Upper lobe of left lung (tissue), 6 donors: ENCODE measurements around the gene SNX33. TPM values are rescaled to one million over a fixed set of nuclear protein-coding genes. Genes with fewer than 3 reads are reported as not detected.

Experiments used
- ATAC-seq, 2 donors: fragments of 200-7000 bp; cut with Tn5 transposase; one replicate each; pipeline ENCODE4 v1.9.1; 2022; ENCODE audit warnings: mild to moderate bottlenecking in 2 of 2, moderate library complexity in 2 of 2; ENCODE audit not compliant: low FRiP score in 2 of 2
- DNase-seq, 2 donors: peaks; one replicate each; pipeline ENCODE4 v3.0.0-alpha.2; 2019 to 2020
- H3K27ac ChIP-seq, 4 donors: fragments of 200-600 bp; sonication (generic); one replicate each; pipeline ENCODE4 v1.5.1; 2016 to 2019
- H3K27me3 ChIP-seq, 4 donors: fragments of 200-600 bp; sonication (generic); one replicate each; pipeline ENCODE4 v1.5.1; 2017 to 2019
- H3K36me3 ChIP-seq, 4 donors: fragments of 200-600 bp; sonication (generic); one replicate each; pipeline ENCODE4 v1.5.1; 2016 to 2019
- H3K4me1 ChIP-seq, 4 donors: fragments of 200-600 bp; sonication (generic); one replicate each; pipeline ENCODE4 v1.5.1; 2018 to 2019
- H3K4me3 ChIP-seq, 4 donors: fragments of 200-600 bp; sonication (generic); one replicate each; pipeline ENCODE4 v1.5.1; 2017 to 2019; ENCODE audit warnings: mild to moderate bottlenecking in 2 of 4, moderate library complexity in 1 of 4
- H3K9me3 ChIP-seq, 4 donors: fragments of 200-600 bp; sonication (generic); one replicate each; pipeline ENCODE4 v1.5.1; 2018 to 2019
- EP300 ChIP-seq, 4 donors: sonication (generic); formaldehyde crosslinking; IDR thresholded peaks; one replicate each; pipeline ENCODE4 v1.5.1; 2017; ENCODE audit warnings: antibody characterized with exemption in 4 of 4, control low read depth in 2 of 4
- POLR2A ChIP-seq, 4 donors: fragments of 450-650 bp; IDR thresholded peaks; one replicate each; pipeline ENCODE4 v1.5.1; 2016 to 2017; ENCODE audit warnings: antibody characterized with exemption in 4 of 4, mild to moderate bottlenecking in 2 of 4
- POLR2AphosphoS5 ChIP-seq, 2 donors: sonication (generic); formaldehyde crosslinking; IDR thresholded peaks; one replicate each; pipeline ENCODE4 v1.5.1; 2017; ENCODE audit warnings: antibody characterized with exemption in 2 of 2
- WGBS, 2 donors: methylation state at CpG; one replicate each; pipeline ENCODE4 v1.1.5; 2017 to 2018; 5-methylcytosine and 5-hydroxymethylcytosine counted together
- total RNA-seq, 6 donors: library from RNA; depleted of rRNA in 4 of 6; stranded (reverse); fragments of >200 nt in 4 of 6; gene quantifications; one replicate each; pipeline versions ENCODE4 v1.1.0 to v1.2.1, GENCODE V29; 2016 to 2021
- TF ChIP-seq, protein P1 (sequence below), 6 experiments: fragments of 450-650 bp in 4 of 6; fragments of 200-600 bp in 2 of 6; sonication (generic) in 2 of 6; IDR thresholded peaks; one replicate each; pipeline ENCODE4 v1.5.1; 2016 to 2019; ENCODE audit warnings: antibody characterized with exemption in 6 of 6
- donor health status: DM: no; HTN: no; CAD: no; lungs with moderate emphysema.
- donor health status: DM: no; HTN: yes; CAD: no; lungs with severe emphysema.

SNX33 gene, protein sequence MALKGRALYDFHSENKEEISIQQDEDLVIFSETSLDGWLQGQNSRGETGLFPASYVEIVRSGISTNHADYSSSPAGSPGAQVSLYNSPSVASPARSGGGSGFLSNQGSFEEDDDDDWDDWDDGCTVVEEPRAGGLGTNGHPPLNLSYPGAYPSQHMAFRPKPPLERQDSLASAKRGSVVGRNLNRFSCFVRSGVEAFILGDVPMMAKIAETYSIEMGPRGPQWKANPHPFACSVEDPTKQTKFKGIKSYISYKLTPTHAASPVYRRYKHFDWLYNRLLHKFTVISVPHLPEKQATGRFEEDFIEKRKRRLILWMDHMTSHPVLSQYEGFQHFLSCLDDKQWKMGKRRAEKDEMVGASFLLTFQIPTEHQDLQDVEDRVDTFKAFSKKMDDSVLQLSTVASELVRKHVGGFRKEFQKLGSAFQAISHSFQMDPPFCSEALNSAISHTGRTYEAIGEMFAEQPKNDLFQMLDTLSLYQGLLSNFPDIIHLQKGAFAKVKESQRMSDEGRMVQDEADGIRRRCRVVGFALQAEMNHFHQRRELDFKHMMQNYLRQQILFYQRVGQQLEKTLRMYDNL
- total RNA-seq = 10 to 100 TPM; 26.7 to 46.1 (median 31.7) TPM

DNA sequence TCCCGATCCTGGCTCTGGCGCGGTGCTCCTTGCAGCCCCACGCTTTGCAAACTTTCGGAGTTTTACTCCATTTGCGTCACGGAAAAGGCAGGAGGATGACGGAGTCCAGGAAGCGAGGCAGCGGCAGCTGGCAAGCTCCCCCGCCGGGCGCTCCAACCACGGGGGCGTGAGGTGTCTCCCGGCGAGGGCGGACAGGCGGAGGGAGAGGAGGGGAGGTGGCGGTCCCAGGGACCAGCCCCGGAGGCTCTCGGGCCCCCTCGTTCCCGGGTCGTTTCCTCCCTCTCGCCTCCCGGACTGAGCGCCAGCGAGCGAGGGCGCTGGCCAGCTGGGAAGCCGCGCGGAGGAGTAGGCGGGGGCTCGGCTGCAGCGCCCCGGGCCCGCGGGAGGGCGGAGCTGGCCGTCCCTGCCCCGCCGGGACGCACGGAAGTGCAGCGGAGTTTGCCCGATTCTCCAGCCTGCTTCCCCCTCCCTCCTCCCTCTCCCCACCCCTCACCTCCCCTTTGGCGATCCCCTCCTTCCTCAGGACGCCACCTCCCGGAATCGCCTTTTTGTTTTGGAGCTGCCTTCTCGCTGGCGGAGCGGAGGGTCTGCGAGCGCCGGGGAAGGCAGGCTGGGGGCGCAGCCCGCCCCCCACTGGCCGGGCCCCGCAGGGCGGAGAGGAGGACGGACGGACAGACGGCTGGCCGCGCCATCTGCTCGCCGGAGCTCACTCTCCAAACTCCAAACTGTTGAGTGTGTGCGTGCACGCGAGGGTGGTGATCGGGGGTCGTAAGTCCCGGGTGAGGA, at the start of gene SNX33:
Gene SNX33 (plus strand): TSS at position 543 of the 786 bp plus-strand sequence. CDS start 1,191 bp downstream, outside the sequence.
- WGBS, 2 donors = 0 to 1% methylated on average over 19 to 40 of the region's 76 CpGs
- peak within 1 kb of the TSS; percentile 63 to 82 (median 78) for H3K4me3 ChIP-seq
- H3K4me1 ChIP-seq = peaks cover 46 to 55% (median 51%) of the 10 kb centered on the region in 4 donors
- H3K9me3 ChIP-seq = no peaks in the 10 kb centered on the region
- peaks cover 0 to 14% (median 2%) of the 10 kb centered on the region in 4 donors for H3K36me3 ChIP-seq
- no peaks in the 10 kb centered on the region for H3K27me3 ChIP-seq
- peak within 1 kb of the TSS; percentile 93 to 98 (median 96) for H3K27ac ChIP-seq
- ATAC-seq = peak; percentile 85 to 93
- DNase-seq = peak; percentile 82 to 95
- TF ChIP-seq EP300 (IDR thresholded peaks at IDR 0.05) (no peak), POLR2AphosphoS5 (IDR thresholded peaks at IDR 0.05) (peak; percentile 18 to 83), POLR2A (IDR thresholded peaks at IDR 0.05) (peak in 3 of 4 donors; percentile 36 to 92 (median 91))
- TF ChIP-seq, protein P1, sequence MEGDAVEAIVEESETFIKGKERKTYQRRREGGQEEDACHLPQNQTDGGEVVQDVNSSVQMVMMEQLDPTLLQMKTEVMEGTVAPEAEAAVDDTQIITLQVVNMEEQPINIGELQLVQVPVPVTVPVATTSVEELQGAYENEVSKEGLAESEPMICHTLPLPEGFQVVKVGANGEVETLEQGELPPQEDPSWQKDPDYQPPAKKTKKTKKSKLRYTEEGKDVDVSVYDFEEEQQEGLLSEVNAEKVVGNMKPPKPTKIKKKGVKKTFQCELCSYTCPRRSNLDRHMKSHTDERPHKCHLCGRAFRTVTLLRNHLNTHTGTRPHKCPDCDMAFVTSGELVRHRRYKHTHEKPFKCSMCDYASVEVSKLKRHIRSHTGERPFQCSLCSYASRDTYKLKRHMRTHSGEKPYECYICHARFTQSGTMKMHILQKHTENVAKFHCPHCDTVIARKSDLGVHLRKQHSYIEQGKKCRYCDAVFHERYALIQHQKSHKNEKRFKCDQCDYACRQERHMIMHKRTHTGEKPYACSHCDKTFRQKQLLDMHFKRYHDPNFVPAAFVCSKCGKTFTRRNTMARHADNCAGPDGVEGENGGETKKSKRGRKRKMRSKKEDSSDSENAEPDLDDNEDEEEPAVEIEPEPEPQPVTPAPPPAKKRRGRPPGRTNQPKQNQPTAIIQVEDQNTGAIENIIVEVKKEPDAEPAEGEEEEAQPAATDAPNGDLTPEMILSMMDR (IDR thresholded peaks at IDR 0.05) = peak in 5 of 6 experiments; percentile 50 to 70 (median 62)

DNA sequence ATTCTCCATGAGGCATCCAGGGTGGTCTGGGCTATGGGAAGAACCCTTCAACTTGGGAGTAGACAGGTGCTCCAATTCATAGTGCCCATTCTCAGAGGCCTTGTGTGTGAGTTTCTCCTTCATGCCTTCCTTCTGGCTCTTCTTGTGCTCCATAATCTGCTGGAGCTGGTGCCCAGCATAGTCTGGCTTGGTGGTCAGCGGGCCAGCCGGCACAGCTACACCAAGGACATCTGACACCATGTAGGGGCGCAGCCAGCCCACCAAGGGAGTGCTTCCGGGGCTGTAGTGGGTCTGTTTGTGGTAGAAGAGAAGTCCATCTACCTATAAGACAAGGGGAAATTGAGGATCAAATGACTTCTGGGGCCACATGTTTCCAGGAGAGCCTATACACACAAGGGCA, 49.4 kb upstream of the SNX33 start:
- DNase-seq (peak in 1 of 2 donors; percentile 23), ATAC-seq (no peak)
- H3K36me3 ChIP-seq = peaks cover 0 to 75% (median 17%) of the 10 kb centered on the region in 4 donors
- H3K27ac ChIP-seq = peak overlapping the region in 3 of 4 donors; percentile 13 to 46 (median 15)
- no peaks in the 10 kb centered on the region for H3K9me3 ChIP-seq
- 83% methylated on average over 1 to 4 of the region's 4 CpGs for WGBS, 2 donors
- no peak overlapping the region for H3K4me3 ChIP-seq
- no peak for TF ChIP-seq EP300 (IDR thresholded peaks at IDR 0.05)
- TF ChIP-seq POLR2AphosphoS5 (IDR thresholded peaks at IDR 0.05) = no peak
- TF ChIP-seq, protein P1 (IDR thresholded peaks at IDR 0.05) = no peak
- H3K4me1 ChIP-seq = peaks cover 4 to 20% (median 10%) of the 10 kb centered on the region in 4 donors
- no peaks in the 10 kb centered on the region for H3K27me3 ChIP-seq

DNA sequence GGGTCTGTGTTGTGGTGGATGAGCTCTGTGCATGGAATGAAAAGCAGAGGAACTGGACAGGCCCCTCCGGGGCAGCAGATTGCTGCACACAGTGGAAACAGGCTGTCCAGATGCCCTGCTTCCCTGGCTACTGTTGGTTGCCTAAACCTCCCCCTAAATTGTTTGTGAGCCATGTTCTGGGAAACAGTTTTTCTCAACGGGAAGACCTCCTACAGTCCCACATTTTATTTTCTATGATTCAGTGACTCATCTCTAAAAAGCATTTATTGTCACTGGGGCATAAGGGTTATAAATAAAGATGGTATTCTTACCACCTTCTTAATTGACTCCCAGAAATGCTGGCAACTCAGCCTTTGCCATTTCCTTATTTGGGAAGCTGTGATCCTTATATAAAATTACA, 48.3 kb upstream of the SNX33 start:
- DNase-seq (no peak), ATAC-seq (no peak)
- H3K4me3 ChIP-seq = no peak overlapping the region
- H3K9me3 ChIP-seq = no peaks in the 10 kb centered on the region
- H3K4me1 ChIP-seq = peaks cover 4 to 20% (median 10%) of the 10 kb centered on the region in 4 donors
- H3K27me3 ChIP-seq = no peaks in the 10 kb centered on the region
- H3K27ac ChIP-seq = peak overlapping the region in 2 of 4 donors; percentile 15 to 37
- WGBS, 2 donors = 44 to 49% methylated on average over 2 of the region's 2 CpGs
- peaks cover 0 to 75% (median 19%) of the 10 kb centered on the region in 4 donors for H3K36me3 ChIP-seq
- TF ChIP-seq POLR2A (IDR thresholded peaks at IDR 0.05) = no peak
- TF ChIP-seq, protein P1 (IDR thresholded peaks at IDR 0.05) = no peak
- TF ChIP-seq POLR2AphosphoS5 (IDR thresholded peaks at IDR 0.05) = no peak
- TF ChIP-seq EP300 (IDR thresholded peaks at IDR 0.05) = no peak

DNA sequence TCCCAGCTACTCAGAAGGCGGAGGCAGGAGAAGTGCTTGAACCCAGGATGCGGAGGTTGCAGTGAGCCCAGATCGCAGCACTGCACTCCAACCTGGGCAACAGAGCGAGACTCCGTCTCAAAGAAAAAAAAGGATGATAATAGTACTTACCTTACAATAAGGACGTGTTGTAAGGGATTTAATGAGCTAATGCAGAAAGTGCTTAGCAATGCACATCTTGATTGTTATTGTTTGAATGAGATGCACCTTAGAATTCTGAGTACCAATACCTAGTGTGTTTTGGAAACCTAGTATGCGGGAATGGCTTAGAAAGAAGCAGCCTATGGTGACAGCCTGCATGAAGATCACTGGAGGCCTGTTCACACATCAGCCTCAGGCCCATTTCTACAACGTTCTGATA, 41.7 kb upstream of the SNX33 start:
- H3K9me3 ChIP-seq = no peaks in the 10 kb centered on the region
- H3K27ac ChIP-seq = no peak overlapping the region
- ATAC-seq = no peak
- no peak overlapping the region for H3K4me3 ChIP-seq
- TF ChIP-seq EP300 (IDR thresholded peaks at IDR 0.05) = no peak
- TF ChIP-seq, protein P1 (IDR thresholded peaks at IDR 0.05) = no peak
- TF ChIP-seq POLR2A (IDR thresholded peaks at IDR 0.05) = no peak
- TF ChIP-seq POLR2AphosphoS5 (IDR thresholded peaks at IDR 0.05) = no peak
- H3K27me3 ChIP-seq = no peaks in the 10 kb centered on the region
- DNase-seq = no peak
- peaks cover 25 to 89% (median 52%) of the 10 kb centered on the region in 4 donors for H3K36me3 ChIP-seq
- WGBS, 2 donors = 94 to 96% methylated on average over 8 of the region's 8 CpGs
- H3K4me1 ChIP-seq = no peaks in the 10 kb centered on the region
